ENCODE data around the gene LAMA4.

The LAMA4 gene, protein sequence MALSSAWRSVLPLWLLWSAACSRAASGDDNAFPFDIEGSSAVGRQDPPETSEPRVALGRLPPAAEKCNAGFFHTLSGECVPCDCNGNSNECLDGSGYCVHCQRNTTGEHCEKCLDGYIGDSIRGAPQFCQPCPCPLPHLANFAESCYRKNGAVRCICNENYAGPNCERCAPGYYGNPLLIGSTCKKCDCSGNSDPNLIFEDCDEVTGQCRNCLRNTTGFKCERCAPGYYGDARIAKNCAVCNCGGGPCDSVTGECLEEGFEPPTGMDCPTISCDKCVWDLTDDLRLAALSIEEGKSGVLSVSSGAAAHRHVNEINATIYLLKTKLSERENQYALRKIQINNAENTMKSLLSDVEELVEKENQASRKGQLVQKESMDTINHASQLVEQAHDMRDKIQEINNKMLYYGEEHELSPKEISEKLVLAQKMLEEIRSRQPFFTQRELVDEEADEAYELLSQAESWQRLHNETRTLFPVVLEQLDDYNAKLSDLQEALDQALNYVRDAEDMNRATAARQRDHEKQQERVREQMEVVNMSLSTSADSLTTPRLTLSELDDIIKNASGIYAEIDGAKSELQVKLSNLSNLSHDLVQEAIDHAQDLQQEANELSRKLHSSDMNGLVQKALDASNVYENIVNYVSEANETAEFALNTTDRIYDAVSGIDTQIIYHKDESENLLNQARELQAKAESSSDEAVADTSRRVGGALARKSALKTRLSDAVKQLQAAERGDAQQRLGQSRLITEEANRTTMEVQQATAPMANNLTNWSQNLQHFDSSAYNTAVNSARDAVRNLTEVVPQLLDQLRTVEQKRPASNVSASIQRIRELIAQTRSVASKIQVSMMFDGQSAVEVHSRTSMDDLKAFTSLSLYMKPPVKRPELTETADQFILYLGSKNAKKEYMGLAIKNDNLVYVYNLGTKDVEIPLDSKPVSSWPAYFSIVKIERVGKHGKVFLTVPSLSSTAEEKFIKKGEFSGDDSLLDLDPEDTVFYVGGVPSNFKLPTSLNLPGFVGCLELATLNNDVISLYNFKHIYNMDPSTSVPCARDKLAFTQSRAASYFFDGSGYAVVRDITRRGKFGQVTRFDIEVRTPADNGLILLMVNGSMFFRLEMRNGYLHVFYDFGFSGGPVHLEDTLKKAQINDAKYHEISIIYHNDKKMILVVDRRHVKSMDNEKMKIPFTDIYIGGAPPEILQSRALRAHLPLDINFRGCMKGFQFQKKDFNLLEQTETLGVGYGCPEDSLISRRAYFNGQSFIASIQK (N-terminal part only)

GRCh38 chr6:112253841-112254816 lies at the start of gene LAMA4:
Gene LAMA4, minus strand, starts transcription at chr6:112254567. Its CDS starts 417 bp downstream, at chr6:112254150.
- no peak for DNase-seq

GRCh38 chr6:112302142-112302705 lies 47.9 kb upstream of the LAMA4 start:
- DNase-seq: no peak

DNA sequence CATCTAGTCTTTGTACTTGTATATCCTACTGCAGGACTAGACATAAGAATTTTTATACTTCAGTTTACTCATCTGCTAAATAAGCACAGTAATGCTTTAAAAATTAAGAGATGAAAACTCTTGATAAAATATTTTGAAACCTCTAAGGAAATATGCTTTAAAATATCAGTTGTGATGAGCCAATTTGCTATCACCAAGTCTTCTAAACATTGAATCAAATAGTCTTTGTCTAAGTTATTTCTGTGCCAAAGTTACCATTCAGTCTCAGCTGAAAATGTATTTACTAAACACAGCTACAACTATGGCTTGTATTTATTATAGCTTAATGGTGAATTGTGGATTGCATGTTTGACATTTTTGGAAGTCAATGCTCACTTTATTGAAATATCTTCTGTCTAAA lies 46.5 kb upstream of the LAMA4 start:
- DNase-seq: no peak

GRCh38 chr6:112298816-112299281 lies 44.5 kb upstream of the LAMA4 start:
- no peak for DNase-seq

DNA sequence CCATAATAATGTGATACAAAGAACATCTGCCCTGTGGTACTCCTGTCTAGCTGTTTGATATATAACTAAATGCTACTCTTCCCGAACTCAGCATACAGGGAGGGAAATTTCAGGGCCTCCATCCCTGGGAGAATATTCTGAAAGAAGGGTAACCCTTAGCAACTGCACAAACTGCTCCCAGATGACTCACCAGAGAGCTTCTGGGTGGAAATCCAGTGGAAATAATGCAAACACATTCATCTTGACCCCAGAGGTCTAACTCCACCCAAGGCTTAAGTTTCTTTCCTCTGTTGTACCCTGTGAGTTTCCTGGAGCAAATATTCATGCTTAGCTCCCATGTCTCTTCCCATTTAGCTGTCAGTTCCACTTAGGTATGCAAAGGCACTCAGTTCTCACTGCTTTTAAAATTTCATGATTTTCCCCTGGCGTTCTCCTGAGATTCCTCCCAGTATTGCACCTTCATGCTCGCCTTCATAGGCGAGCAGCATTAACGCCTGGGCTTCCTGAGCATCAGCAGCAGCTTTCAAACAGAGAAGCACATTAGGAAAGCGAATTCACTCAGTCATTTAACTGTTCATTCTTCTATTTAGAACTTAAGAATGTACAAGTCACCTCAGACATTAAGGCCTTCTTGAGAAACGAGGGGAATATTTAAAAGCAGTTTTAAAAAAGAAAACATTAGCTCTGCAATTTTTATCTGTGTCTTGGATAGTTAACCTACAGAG lies 43.8 kb upstream of the LAMA4 start:
- no peak for DNase-seq

DNA sequence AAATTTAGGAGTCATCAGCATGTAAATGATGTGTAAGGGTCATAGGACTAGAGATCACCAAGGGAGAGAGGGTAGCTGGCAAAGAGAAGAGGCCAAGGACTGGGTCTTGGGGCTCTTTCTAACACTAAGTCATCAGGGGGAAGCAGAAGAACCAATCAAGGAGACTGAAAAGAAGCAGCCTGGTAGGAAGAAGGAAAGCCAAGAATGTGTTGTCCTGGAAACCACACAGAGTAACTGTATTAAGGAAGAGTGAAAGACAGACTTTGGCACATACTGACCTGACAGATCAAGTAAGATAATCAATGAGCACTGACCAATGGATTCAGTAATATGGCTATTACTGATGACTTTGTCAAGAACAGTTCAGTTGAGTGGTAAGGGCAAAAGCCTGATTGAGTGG lies 42.3 kb upstream of the LAMA4 start:
- no peak for DNase-seq

GRCh38 chr6:112296122-112296521 lies 41.8 kb upstream of the LAMA4 start:
- no peak for DNase-seq

- DNase-seq: no peak
These were observed 36.9 kb upstream of the LAMA4 start for GRCh38 chr6:112291161-112291762.

DNA sequence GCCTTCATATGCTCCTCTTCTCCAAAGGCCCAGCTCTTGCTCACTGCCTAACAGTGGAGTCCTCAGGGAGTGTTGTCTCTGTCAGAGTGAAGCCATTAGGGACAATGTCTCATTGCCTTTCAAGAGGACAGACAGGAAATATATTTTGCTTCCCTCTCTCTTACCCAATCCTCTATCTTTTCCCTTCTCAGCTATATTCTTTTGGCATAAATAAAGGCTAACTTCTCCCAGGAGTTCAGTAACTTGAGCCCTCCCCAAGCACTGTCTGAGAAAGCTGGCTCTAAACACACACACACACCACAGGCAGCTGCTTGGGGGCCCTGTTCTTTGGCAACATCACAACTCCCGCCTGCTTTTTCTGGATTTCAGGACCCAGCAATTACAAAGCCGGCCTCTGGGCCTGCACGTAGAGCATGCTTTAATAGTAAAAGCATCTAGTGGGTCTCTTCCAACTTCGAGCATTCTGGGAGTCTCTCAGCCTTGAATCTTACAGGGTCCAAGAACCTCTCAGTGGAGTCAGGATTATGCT lies 34.7 kb upstream of the LAMA4 start:
- DNase-seq: no peak

GRCh38 chr6:112288475-112288874 lies 34.1 kb upstream of the LAMA4 start:
- no peak for DNase-seq

DNA sequence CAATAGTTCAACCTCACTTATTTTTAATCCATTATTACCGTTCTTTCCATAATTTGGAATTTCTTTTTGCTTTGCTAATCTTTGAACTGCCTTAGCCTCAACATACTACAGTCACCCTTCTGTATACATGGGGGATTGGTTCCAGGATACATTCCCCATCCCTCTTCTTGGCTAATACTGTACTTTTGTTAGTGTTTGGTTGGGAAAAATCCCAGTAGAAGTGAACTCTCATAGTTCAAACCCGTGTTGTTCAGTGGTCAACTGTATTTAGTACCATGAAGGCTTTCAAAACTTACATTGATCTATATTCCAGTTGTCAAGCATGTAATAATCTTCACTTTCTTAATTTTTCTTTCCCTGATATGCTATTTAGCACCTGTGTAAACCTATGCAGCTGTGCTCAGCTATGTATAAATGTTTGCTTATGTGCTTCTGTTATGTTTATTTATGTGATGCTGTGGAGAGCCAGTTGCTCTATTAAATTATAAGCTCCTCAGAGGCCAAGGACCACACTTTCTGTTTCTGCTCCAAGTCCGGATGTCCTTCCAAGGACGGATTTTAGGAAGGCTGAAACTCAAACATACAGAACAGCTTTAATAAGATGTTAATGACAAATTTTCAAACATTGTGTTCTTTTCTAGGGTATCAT lies 33.3 kb upstream of the LAMA4 start:
- DNase-seq: no peak

- no peak for DNase-seq
These were observed 32.3 kb upstream of the LAMA4 start for GRCh38 chr6:112286500-112287144.

DNA sequence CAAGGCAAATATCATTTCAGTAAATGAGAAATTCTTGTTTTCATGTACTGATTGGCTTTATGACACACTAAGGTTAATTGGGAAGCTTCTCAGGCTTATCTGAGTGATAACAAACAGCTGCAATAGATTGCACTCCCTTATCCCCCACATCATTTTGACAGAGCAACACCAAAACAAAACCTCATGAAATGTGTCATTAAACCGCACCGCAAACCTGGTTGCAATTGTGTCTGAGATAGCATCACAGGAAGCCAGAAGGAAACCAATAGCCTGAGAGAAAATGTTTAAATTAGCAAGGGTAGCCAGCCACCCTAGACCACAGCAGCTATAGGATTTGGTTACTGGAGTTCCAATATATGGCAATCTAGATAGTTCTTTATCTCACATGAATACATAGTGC lies 31.6 kb upstream of the LAMA4 start:
- DNase-seq: peak; percentile 45

DNA sequence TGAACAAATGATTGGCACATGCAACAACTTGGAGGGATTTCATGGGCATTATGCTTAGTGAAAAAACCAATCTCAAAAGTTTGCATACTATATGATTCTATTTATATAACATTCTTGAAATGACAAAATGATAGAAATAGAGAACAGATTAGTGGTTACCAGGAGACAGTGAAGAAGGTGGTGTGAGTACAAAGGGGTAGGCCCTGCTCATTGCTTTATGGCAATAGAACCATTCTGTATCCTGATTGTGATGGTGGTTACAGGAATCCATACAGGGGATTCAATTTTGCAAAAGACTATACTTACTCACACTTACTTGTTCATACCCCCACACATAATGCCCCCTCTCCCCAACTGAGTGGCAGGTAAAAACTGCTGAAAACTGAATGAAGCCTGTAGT lies 30.2 kb upstream of the LAMA4 start:
- no peak for DNase-seq

DNA sequence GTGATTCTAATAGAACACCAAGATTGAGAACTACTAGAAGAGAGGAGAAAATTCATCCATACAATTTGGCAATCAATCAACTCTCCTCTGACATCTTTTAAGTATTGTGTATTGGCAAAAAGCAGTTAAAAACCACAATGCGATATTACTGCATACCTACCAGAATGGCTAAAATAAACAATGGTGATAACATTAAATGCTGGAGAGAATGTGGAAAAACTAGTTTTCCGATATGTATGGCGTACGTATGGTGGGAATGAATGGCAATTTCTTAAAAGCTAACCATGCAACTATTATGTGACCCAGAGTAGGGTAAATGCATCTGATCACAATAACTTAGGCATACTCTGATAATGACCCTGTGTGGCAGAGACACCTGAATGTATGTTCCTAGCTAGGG lies 29.3 kb upstream of the LAMA4 start:
- no peak for DNase-seq

GRCh38 chr6:112281821-112282615 lies 27.7 kb upstream of the LAMA4 start:
- no peak for DNase-seq

DNA sequence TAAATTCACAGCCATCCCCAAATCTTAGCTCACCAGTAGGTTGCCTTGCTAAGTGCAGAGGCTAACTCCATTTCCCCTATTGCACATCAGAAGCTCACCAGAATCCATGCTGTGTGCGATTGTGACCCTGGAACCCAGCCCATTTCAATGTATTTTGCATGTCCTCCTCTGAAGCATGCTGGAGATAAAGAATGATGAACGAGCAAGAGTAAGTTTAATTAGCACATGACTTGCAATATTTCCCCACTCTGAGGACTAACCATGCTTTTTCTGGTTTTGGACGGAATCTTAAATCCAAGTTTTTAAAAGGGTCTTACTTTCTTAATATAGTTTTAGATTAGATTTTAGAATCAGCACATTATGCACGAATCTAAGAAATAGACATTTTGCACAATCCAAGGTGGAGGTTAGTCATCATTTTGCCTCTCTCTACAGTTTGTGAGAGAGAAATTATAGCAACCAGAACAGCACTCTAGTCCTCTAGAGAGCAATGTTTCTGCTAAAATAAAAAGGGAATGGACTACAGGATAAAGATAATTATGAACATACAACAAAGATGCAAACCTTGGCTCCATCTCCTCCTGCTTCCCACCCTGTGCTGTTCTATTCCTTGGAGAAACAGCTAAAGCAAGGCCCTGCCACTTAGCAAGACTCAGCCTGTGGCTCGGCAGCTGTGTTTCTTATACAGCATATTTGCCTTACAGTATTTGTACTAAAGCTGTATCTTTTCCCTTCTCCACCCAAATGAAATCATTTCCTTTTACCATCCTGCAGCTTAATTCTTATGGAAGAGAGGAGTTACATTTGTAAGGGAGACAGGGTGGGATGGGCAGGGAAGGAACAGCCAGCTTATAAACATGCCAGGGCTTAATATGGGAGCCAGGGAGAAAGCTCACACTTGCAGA lies 24.9 kb upstream of the LAMA4 start:
- no peak for DNase-seq
